Inflammatory macrophage treated with lipopolysaccharide for 4 hours (primary cell): ENCODE measurements around the gene CROCC2.

ENCODE experiments used
- DNase-seq: peaks from one replicate; pipeline ENCODE4 v3.0.0-alpha.2; 2020

The CROCC2 gene

DNA sequence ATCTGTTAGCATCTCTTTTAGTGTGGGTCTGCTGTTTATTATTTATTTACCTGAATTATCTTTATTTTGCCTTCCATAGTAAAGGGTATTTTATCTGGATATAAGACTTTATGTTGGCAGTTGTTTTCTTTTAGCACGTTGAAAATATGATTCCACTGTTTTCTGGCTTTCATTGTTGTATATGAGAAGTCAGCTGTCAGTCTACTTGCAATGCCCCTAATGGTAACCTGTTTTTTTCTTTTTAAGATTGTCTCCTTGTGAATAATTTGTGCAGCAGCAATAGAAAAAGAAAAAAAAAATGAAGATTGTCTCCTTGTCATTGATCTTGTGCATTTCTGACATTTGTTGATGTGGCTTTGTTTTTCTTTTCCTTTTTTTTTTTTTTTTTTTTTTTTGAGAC, 119.5 kb downstream of the CROCC2 start:
- DNase-seq, result no peak

GRCh38 chr2:241029599-241030332, 123.6 kb downstream of the CROCC2 start:
- DNase-seq, result no peak

- no peak for DNase-seq
Measured at GRCh38 chr2:241030333-241030680, 124.2 kb downstream of the CROCC2 start.

DNA sequence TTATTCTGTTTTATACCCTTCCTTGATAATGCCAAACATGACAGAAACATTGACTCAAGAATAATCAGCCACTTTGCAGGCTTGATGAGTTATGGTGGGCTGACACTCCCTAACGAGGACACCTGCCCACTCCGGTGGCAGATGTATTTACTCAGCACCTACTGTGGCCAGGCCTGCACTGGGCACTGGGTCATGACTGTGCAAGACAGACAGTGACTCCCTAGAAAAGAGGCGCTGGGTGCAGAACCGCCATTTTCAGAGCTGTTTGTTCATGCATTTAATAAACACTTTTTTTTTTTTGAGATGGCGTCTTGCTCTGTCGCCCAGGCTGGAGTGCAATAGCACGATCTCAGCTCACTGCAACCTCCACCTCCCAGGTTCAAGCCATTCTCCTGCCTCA, 124.7 kb downstream of the CROCC2 start:
- DNase-seq, result no peak

DNA sequence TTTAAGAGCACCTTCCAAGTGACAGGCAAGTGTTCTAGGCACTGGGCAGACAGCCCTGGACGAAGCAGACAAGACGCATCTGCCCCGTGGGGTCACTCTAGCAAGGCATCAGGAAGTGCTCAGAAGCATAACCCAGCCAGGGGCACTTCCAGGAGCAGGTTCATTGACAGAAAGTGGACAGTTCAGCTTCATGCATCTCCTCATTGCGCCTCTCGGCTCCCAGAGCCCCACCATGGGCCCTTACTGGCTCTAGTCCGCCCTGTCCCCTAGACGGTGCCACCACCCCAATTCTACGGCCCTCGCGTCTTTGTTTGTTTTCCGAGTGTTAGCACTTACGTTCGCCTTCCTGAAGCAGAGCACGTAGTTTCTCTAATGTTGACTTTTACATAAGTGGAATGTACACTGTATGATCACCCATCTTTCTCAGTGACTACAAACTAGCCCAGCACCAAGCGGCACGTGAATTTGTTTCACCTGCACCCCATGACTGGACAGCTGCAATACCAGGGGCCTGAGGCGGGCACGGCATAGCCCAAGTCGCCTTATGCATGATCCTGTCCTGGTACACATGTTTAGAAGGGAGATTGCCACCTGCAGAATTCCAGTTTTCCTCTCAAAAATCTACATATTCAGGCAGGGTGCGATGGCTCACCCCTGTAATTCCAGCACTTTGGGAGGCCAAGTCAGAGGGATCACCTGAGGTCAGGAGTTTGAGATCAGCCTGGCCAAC, 125.5 kb downstream of the CROCC2 start:
- no peak for DNase-seq

DNA sequence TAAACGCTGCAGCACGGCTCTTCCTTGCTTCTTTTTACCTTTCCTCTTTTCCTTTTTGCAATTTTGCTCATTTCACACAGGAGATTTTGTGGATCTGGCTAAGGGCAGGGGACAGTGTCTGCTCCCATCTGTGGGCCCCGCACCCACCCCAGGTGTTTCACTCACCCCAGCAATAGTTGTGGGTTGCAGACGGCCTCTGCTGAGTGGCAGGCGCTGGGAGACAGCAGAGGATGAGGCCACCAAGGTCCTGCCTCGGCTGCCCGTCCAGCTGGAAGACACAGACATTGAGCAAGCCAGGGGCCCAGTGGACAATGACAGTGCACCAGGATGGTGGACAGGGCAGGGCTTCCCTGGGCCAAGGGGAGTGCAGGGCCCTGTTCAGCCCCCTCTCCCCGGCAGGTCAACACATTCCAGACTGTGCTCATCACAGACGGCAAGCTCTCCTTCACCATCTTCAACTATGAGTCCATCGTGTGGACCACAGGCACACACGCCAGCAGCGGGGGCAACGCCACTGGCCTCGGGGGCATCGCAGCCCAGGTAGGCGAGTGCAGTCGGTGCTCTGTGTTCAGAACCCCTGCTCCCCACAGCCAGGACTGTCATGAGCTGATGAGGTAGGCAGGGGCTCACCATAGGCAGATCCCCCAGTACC, 127.3 kb downstream of the CROCC2 start:
- no peak for DNase-seq

GRCh38 chr2:241033994-241034393, 127.9 kb downstream of the CROCC2 start:
- no peak for DNase-seq

DNA sequence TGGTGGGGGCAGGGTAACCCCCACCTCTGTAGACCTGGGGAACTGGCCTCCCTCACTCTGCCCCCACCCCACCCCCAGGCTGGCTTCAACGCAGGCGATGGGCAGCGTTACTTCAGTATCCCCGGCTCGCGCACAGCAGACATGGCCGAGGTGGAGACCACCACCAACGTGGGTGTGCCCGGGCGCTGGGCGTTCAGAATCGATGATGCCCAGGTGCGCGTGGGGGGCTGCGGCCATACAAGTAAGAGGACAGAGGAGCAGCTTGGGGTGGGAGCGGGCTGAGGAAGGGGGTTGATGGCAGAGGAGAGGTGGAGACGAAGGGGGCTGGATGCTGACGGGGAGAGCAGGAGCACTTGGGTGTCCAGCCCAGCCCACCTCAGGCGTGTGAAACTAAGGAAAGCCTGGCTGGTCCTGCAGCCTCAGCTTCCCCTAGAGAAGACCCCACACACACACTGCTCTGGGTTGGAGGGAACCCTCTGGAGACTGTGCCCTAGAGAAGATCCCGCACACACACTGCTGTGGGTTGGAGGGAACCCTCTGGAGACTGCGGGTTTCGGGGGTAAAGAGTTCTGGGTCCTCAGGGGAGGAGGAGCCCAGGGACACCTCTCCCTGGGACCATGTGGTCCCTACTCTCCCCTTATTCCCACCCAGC, 128.5 kb downstream of the CROCC2 start:
- DNase-seq, result no peak

DNA sequence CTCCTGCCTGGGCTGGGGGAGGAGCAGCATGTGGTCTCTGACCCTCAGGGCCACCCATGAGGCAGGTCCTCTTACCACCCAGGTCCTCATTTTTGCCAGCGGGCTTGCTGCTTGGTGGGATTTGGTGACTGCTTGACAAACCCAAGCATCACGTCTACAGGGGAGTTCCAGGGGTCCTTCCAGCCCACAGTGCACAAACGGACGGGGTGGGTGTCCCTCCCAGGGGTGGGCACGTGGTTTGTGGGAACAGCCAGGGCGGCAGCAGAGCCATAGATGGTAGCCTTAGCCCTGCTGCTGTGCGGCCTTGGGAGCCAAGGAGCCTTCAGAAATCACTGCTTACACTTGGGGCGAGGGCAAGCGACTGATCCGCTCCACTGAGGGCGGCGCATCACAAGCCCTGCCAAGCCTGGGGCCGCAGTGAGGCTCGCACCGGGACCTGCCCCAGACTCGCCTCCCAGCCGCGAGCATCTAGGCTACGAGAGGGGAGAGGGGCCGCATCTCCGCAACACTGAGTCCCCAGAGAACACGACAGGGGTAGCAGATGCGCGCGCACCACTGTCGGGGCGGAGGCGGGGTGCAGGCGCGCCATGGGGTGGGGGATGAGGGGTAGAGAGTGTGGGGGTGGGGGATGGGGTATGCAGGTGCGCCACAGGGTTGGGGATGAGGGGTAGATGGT, 129.1 kb downstream of the CROCC2 start:
- no peak for DNase-seq

- DNase-seq, result no peak
Measured at GRCh38 chr2:241035818-241036396, 129.8 kb downstream of the CROCC2 start.

DNA sequence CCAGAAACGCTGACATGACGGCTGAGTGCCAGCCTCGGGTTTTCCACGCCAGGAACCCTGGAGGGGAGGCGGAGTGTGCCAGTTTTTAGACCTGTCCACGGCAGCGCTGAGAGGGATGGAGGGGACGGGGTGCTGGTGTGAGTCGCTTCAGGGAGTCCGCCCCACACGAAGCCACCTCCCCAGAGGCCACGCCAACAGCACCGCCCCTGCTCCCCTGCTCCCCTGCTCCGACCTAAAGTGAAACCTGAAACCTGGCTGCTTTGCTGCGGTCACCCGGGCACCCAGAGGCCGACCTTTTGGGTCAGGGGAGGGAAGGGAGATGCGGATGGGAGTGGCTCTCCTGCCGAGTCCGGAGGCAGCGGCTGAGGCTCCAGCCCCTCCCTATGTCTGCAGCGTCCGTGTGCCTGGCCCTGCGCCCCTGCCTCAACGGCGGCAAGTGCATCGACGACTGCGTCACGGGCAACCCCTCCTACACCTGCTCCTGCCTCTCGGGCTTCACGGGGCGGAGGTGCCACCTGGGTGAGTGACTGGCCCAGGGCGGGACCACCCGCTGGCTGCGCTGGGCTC, 130.3 kb downstream of the CROCC2 start:
- no peak for DNase-seq

DNA sequence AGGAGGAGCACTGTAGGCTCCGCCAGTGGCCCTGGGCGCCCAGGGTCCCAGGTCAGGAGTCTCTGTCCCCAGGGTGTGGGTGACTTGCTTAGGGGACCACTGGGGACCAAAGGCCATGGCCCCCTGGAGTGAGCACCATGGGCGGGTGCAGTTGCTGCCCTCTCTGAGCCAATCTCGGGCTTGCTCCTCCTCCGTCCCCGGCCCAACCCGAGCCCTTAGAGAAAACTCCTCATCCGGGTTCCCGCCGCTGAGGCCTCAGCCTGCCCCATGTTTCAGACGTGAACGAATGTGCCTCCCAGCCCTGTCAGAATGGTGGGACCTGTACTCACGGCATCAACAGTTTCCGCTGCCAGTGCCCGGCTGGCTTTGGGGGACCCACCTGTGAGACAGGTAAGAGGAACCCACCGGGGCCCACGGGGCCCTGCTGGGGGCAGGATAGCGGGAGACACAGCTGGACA, 130.9 kb downstream of the CROCC2 start:
- DNase-seq, result no peak

- DNase-seq, result no peak
Measured at GRCh38 chr2:241037498-241037897, 131.4 kb downstream of the CROCC2 start.

- no peak for DNase-seq
Measured at GRCh38 chr2:241038374-241039180, 132.4 kb downstream of the CROCC2 start.

GRCh38 chr2:241039416-241039815, 133.3 kb downstream of the CROCC2 start:
- DNase-seq, result no peak

GRCh38 chr2:241040081-241040803, 134.1 kb downstream of the CROCC2 start:
- DNase-seq, result no peak

GRCh38 chr2:241041589-241042158, 135.5 kb downstream of the CROCC2 start:
- DNase-seq, result peak; percentile 4
